K562 (cell line): ENCODE results near the gene POSTN.

Experiments used
- MTF1 ChIP-seq: fragments of 250-450 bp; sonication (Bioruptor Pico); IDR thresholded peaks from 2 replicates; pipeline ENCODE4 v1.9.0; 2021; ENCODE audit warnings: moderate library complexity, mild to moderate bottlenecking, inconsistent platforms, borderline replicate concordance
- ZKSCAN3 ChIP-seq: fragments of 250-450 bp; sonication (Bioruptor Pico); IDR thresholded peaks from 2 replicates; pipeline ENCODE4 v1.4.0; 2020

DNA sequence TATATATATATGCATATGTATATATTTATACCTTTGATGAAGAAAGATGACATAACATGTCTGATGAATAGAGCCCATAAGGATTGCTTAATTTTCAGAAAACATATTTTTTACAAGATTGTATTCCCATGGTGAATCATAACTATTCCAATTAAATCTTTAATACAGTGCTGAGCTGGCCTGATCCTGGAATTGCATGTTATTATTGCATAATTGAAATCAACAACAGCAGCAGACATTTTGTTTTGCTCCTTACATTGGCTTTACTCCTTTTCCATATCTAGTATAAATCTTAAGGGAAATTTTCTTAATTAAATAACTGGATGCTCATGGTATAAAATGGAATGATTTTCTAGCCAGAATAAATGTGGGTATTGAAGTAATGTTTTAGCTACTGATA lies 22.0 kb downstream of the POSTN start:
- TF ChIP-seq ZKSCAN3 (CRISPR knock-in tag) (no peak), MTF1 (CRISPR knock-in tag) (no peak)
